HL-60 (cell line): ENCODE measurements around the gene C6orf132.

Source experiments
- GABPA ChIP-seq: IDR thresholded peaks from 2 replicates; pipeline ENCODE4 v1.6.1; 2012; ENCODE audit warnings: low read depth
- POLR2AphosphoS5 ChIP-seq: IDR thresholded peaks from 2 replicates; pipeline ENCODE4 v1.6.1; 2012; ENCODE audit warnings: low read depth
- SPI1 ChIP-seq: IDR thresholded peaks from 2 replicates; pipeline ENCODE4 v1.6.1; 2012; ENCODE audit warnings: low read depth, mild to moderate bottlenecking, borderline replicate concordance
- TF ChIP-seq, protein P1 (sequence below): IDR thresholded peaks from 2 replicates; pipeline ENCODE4 v1.6.1; 2012; ENCODE audit warnings: low read depth; ENCODE audit not compliant: insufficient replicate concordance
- TF ChIP-seq, protein P2 (sequence below): IDR thresholded peaks from one replicate; pipeline ENCODE4 v1.5.1; 2011; ENCODE audit warnings: low read length, control low read depth, inconsistent platforms; ENCODE audit not compliant: insufficient read depth

DNA sequence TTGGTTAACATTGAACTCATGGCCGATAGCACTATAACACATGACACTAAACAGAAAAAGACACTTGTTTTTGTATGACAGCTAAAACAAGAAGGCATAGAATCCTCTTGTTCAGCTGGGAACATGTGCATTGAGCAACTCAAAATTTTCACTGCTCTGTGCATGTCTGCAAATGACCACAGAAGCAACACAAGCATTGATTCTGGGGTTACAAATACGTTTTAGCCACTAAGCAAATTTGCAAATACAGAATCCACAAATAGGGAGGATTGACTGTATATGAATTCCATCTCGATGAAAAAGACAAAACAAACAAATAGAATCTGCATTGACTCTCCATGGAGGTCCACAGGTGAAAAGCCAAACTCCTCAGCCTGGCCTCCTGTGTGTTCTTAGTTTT lies 31.7 kb downstream of the C6orf132 start:
- TF ChIP-seq, protein P1, sequence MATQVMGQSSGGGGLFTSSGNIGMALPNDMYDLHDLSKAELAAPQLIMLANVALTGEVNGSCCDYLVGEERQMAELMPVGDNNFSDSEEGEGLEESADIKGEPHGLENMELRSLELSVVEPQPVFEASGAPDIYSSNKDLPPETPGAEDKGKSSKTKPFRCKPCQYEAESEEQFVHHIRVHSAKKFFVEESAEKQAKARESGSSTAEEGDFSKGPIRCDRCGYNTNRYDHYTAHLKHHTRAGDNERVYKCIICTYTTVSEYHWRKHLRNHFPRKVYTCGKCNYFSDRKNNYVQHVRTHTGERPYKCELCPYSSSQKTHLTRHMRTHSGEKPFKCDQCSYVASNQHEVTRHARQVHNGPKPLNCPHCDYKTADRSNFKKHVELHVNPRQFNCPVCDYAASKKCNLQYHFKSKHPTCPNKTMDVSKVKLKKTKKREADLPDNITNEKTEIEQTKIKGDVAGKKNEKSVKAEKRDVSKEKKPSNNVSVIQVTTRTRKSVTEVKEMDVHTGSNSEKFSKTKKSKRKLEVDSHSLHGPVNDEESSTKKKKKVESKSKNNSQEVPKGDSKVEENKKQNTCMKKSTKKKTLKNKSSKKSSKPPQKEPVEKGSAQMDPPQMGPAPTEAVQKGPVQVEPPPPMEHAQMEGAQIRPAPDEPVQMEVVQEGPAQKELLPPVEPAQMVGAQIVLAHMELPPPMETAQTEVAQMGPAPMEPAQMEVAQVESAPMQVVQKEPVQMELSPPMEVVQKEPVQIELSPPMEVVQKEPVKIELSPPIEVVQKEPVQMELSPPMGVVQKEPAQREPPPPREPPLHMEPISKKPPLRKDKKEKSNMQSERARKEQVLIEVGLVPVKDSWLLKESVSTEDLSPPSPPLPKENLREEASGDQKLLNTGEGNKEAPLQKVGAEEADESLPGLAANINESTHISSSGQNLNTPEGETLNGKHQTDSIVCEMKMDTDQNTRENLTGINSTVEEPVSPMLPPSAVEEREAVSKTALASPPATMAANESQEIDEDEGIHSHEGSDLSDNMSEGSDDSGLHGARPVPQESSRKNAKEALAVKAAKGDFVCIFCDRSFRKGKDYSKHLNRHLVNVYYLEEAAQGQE, result no peak
- TF ChIP-seq, protein P2, sequence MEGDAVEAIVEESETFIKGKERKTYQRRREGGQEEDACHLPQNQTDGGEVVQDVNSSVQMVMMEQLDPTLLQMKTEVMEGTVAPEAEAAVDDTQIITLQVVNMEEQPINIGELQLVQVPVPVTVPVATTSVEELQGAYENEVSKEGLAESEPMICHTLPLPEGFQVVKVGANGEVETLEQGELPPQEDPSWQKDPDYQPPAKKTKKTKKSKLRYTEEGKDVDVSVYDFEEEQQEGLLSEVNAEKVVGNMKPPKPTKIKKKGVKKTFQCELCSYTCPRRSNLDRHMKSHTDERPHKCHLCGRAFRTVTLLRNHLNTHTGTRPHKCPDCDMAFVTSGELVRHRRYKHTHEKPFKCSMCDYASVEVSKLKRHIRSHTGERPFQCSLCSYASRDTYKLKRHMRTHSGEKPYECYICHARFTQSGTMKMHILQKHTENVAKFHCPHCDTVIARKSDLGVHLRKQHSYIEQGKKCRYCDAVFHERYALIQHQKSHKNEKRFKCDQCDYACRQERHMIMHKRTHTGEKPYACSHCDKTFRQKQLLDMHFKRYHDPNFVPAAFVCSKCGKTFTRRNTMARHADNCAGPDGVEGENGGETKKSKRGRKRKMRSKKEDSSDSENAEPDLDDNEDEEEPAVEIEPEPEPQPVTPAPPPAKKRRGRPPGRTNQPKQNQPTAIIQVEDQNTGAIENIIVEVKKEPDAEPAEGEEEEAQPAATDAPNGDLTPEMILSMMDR, result no peak
- no peak for TF ChIP-seq POLR2AphosphoS5
- no peak for TF ChIP-seq GABPA
- TF ChIP-seq SPI1, result no peak
